ENCODE data around the gene LILRA6. TPM values are rescaled to one million over a fixed set of nuclear protein-coding genes. Genes with fewer than 3 reads are reported as not detected.

Gene LILRA6
- total RNA-seq, 1 donor from 2014 or later, result under 0.01 TPM

GRCh38 chr19:54190503-54191010, 52.0 kb downstream of the LILRA6 start:
- peak; percentile 95 for FAIRE-seq
- DNase-seq (ENCODE audit: low spot score in 2 of 2), result peak; percentile 87 to 94

GRCh38 chr19:54189735-54190502, 52.7 kb downstream of the LILRA6 start:
- peak; percentile 98 for FAIRE-seq
- DNase-seq (ENCODE audit: low spot score in 2 of 2), result peak in 1 of 2 donors; percentile 98

- DNase-seq (ENCODE audit: low spot score in 2 of 2), result peak in 1 of 2 donors; percentile 98
- FAIRE-seq, result no peak
Measured at GRCh38 chr19:54189145-54189734, 53.4 kb downstream of the LILRA6 start, which contains the start of gene MBOAT7. TSS of gene MBOAT7 (minus strand) at chr19:54189580. CDS start at chr19:54188508, 1,072 bp downstream.

GRCh38 chr19:54188215-54188871, 54.2 kb downstream of the LILRA6 start:
- DNase-seq (ENCODE audit: low spot score in 2 of 2), result peak in 1 of 2 donors; percentile 58
- FAIRE-seq, result no peak

GRCh38 chr19:54186934-54187381, 55.6 kb downstream of the LILRA6 start:
- DNase-seq (ENCODE audit: low spot score in 2 of 2), result no peak
- no peak for FAIRE-seq

Small RNAs within 50 kb of the gene (small RNA-seq; reads per million reads assigned to genes)
- not detected for gene MIR4752
- not detected for gene RNU6-1307P

Other genes starting within 250 kb of the LILRA6 start
- gene VSTM1, start 178.9 kb downstream of the LILRA6 start, total RNA-seq, result not detected
- not detected for gene TARM1, start 161.4 kb downstream of the LILRA6 start, total RNA-seq
- gene OSCAR, start 142.0 kb downstream of the LILRA6 start, total RNA-seq, result not detected
- gene NDUFA3, start 139.9 kb downstream of the LILRA6 start, total RNA-seq, result 9.4 TPM
- 6.5 TPM for gene TFPT, start 127.1 kb downstream of the LILRA6 start, total RNA-seq
- gene PRPF31, start 127.0 kb downstream of the LILRA6 start, total RNA-seq, result 25.3 TPM
- gene CNOT3, start 105.0 kb downstream of the LILRA6 start, total RNA-seq, result 3.7 TPM
- 7.3 TPM for gene LENG1, start 83.1 kb downstream of the LILRA6 start, total RNA-seq
- not detected for gene TMC4, start 69.6 kb downstream of the LILRA6 start, total RNA-seq
- gene MBOAT7, start 53.2 kb downstream of the LILRA6 start, total RNA-seq, result 18.3 TPM
- 33.4 TPM for gene TSEN34, start 51.5 kb downstream of the LILRA6 start, total RNA-seq
- 2,066 TPM for gene RPS9, start 41.9 kb downstream of the LILRA6 start, total RNA-seq
- not detected for gene LILRB3, start 19.8 kb downstream of the LILRA6 start, total RNA-seq
- gene LILRB5, start 14.5 kb upstream of the LILRA6 start, total RNA-seq, result under 0.01 TPM
- gene LILRB2, start 38.3 kb upstream of the LILRA6 start, total RNA-seq, result not detected
- 0.82 TPM for gene LILRA5, start 70.4 kb upstream of the LILRA6 start, total RNA-seq
- gene LILRA4, start 96.4 kb upstream of the LILRA6 start, total RNA-seq, result under 0.01 TPM
- gene LAIR1, start 122.1 kb upstream of the LILRA6 start, total RNA-seq, result 1.6 TPM
- gene TTYH1, start 172.7 kb upstream of the LILRA6 start, total RNA-seq, result 65.2 TPM
- 17.1 TPM for gene LENG8, start 206.4 kb upstream of the LILRA6 start, total RNA-seq
- 4.5 TPM for gene LENG9, start 221.0 kb upstream of the LILRA6 start, total RNA-seq
- gene CDC42EP5, start 230.5 kb upstream of the LILRA6 start, total RNA-seq, result 4.1 TPM